Peyer's patch (tissue), 4 donors: ENCODE measurements around the gene DPM2.

Source experiments
- CTCF ChIP-seq, 6 experiments: fragments of 450-650 bp in 4 of 6; fragments of 200-600 bp in 2 of 6; sonication (generic) in 1 of 6; IDR thresholded peaks; one replicate each; pipeline ENCODE4 v1.5.1; 2017 to 2019; ENCODE audit warnings: antibody characterized with exemption in 6 of 6, mild to moderate bottlenecking in 3 of 6, moderate library complexity in 1 of 6
- POLR2A ChIP-seq, 2 donors: fragments of 450-650 bp; IDR thresholded peaks; one replicate each; pipeline ENCODE4 v1.5.1; 2017; ENCODE audit warnings: antibody characterized with exemption in 2 of 2, mild to moderate bottlenecking in 2 of 2, moderate library complexity in 2 of 2

GRCh38 chr9:127941961-127942215 is 4.2 kb upstream of the DPM2 start:
- TF ChIP-seq POLR2A (IDR thresholded peaks at IDR 0.05) (no peak), CTCF (IDR thresholded peaks at IDR 0.05) (no peak)
